HG03025 (cell line): Measurements from ENCODE around the gene KCNN3.

Experiments
- ATAC-seq: cut with Tn5 transposase; IDR thresholded peaks from one replicate; pipeline ENCODE4 v1.9.1; 2021; ENCODE audit warnings: mild to moderate bottlenecking, moderate library complexity; ENCODE audit not compliant: unreplicated experiment, low FRiP score

KCNN3 gene

DNA sequence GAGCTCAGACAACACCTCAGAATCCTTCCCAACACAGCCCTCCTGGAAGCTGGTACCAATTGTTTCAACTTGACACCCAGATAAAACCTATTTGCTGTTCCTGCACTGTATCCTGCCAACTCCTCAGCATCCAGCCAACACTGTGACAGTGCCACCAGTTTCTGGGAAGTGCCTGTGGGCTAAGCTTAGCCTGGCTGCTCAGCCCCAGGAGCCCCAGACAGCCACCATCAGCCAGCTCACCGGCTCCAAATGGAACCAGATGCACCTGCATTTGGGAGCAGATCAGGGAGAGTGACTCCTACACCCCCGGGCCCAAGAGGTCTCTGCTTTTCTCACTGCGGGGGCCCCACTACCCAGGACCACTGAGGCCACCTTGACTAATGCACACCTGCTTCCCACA is 24.9 kb downstream of the KCNN3 start:
- no peak for ATAC-seq

DNA sequence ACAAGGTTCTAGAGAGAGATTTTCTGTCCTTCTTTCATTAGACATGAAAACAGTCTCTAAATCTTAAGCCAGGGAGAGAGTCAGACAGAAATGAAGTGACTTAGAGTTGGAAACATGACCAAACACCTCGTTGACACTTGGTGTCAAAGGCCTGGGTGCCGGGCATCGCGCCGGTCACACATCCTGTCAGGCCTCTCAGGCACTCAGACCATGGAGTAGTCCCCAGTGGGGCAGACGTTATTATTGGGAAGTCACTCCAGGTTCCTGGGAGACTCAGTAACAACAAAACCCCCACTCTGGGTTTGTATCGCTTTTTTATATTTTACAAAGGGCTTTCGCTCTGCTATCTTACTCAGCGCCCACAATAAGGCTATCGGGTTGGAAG is 25.8 kb downstream of the KCNN3 start:
- no peak for ATAC-seq

DNA sequence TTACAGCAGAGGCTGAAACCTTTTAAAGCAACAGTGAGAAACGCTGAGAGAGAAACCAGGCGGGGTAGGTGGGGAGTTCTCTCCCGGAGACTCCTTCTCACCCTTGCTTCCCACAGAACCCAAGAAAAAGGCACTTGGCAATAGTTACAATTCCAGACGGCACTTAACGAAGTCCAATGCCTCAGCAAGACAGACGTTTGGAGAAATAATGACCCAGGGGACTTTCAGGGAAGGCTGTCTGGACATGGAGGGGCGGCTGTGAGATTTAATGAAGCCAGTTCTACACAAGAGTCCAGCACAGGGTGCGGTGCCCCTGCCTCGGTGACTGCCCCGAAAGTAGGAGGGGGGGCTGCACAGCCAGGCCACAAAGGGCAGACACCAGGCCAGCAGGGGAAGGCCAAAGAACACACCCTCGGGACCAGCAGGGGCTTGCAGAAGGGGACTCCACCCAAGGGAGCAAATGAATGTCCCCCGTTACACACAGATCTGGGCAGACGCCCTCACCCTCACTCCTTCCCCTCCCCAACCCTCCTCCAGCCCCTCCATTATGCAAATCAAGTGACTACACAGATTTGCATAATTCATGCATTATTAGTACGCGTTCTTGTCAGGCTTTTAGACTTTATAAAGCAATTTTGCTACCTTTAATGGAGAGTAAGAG is 26.3 kb downstream of the KCNN3 start:
- no peak for ATAC-seq

DNA sequence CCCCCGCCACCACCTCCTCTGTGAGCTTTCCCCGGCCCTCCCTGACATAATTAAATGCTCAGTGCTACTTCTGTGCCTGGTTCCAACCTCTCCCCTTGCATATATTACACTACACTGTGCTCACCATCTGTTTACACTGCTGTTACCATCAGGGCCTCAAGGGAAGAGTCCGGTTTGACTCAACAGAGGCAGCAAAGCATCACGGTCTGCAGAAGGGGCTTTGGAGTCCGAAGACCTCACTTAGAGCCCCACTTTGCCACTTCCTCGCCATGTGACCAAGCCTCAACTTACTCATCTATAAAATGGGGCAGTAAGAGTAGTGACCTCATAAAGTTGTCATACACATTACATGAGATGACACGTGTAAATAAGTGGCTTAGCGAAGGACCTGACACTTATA is 27.4 kb downstream of the KCNN3 start:
- ATAC-seq, result no peak

DNA sequence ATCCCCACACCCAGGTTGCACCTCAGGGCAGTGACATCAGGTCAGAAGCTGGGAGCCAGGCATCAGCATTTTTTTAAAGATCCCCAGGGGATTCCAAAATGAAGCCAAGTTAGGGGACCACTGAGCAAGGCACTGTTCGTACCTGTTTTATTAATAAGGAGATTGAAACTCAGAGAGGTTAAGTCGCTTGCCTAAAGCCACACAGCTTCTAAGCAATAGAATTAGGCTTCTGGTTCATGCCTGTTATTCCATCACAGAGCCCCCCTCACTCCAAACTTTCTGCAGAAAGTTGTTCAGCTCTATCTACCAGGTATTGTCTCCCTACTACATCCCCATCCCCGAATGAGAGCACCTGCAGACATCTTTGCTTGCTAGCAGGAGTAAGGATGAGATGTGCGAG is 28.7 kb downstream of the KCNN3 start:
- no peak for ATAC-seq

DNA sequence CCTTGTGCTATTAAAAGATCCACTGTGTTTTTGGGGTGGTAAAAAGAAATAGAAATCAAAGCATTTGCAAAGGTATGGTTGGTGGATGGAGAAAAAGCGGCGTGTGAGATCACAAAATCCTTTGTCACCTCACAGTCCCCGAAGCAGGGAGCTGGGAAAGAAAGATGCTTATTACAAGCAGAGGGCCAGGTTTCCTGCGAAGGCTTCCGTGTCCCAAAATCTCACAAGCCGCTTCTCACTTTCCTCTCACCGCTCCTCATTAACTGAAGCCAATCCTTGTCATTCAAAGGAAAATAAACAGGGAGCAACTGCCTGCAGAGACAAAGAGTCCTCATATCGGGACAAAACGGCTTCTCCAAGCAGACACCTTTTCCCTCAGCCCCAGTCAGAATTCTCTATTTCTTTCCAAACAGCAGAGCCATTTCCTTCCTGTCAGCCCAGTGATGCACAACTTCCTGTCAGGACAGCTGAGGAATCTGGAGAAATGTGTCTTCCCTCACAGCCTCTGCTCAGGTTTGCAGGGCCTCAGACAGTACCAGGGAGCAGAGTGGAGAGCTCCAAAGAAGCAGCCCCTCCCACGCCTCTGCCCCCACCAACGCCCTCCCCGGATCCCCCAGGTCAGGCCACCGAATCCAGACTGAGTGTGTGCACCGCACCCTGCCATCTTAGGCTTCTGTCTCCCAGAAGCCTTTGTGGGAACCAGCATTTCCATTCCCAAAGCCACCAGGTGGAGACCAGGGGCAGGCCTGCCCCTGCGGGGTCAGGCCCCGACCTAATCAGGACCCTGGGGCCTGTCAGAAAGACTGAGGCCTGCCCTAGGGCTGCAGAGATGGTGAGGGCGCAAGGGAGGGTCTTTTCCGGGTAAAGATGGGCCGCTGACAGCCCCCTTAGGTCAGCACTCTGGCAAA is 29.6 kb downstream of the KCNN3 start:
- ATAC-seq, result no peak

DNA sequence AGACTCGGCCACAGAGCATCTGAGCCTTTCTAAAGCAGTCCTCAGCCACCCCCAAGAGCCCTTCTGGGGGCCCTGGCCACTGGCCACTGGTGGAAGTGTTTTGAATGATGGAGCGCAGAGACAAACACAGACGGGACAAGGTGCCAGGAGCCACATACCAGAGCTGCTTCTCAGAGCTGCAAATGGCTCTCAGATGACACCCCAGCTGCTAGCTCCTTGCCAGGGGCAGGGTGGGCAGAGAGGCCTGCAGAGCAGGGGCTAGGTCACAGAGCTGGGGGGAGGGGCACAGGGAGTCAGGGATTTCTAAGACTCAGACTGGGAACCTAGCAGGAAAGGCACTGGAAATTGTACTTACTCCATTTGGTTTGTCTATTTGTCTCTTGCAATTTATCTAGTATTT is 30.4 kb downstream of the KCNN3 start:
- no peak for ATAC-seq

DNA sequence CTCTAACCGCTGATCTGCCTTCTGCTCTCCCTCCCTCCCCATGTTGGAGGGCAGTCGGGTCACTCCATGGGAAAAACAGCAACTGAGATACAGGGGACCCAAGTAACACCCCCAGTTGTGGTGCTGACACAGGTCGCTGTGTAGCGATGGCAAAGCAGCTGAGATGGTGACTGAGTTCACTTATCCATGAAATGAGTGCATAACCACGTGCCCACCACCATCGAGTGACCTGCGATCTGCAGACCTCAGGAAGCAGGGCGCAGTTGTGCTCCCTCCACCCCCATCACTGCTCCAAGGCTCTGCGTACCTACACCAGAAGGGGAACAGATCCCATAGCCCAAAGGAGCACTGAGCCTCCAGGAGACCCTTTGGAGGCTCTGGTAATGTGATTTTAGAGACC is 31.1 kb downstream of the KCNN3 start:
- ATAC-seq, result no peak

DNA sequence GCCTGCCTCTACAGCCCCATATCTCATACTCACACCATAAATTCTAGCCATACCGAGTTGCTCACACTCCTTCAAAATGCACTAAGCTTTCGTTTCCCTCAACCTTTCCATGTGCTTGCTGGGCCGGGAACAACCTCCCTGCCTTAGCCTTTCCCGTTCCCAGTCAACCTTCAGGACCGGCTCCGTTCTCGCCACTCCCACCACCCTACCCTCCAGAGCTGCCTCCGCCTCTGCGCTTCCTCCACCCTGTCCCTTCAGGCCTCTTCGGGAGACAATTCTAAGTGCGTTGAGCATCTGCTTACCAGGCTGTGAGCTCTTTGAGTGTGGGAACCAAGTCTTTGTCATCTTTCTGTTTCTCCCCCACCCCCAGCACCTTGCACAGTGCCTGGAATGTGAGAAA is 31.6 kb downstream of the KCNN3 start:
- no peak for ATAC-seq

DNA sequence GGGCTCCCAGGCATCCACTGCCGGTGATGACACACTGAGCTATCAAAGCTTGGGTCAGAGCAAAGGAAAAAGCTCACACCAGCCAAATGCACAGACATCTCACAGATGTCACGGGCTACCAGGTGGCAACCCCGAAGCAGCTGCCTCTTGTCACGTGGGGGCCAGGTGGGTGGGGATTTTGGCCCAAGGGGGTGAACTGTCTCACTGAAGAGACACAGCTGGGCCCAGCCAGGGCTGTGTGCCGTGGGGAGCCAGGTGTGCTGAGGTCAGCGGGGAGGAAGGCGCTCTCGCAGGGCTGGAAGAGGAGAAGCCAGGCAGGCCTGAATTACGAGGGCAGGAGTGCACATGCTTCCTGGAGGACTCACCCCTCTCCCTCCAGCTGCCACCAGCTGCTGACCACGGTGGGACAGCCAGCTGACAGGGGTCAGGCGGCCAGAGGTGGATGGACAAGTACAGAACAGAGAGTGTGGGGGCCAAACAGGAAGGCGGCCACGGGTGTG is 32.4 kb downstream of the KCNN3 start:
- ATAC-seq, result no peak

DNA sequence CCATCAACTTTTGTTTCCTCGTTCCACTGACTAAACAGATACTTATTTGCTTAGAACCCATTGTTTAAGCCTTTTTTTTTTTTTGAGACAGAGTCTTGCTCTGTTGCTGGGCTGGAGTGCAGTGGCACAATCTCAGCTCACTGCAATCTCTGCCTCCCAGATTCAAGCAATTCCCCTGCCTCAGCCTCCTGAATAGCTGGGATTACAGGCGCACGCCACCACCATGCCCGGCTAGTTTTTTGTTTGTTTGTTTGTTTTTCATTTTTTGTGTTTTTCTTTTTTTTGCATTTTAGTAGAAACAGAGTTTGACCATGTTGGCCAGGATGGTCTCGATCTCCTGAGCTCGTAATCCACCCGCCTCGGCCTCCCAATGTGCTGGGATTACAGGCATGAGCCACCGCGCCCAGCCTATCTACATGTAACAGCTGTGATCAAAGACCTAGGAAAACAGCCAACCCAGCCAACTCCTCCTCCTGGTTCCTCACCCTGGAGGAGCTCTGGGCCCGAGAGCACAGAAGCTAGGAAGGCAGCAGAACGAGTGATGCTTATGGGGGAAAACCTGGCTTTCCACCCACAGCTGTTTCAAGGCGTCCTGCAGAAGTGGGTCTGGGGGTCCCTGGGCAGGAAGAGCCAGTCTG is 32.9 kb downstream of the KCNN3 start:
- no peak for ATAC-seq

DNA sequence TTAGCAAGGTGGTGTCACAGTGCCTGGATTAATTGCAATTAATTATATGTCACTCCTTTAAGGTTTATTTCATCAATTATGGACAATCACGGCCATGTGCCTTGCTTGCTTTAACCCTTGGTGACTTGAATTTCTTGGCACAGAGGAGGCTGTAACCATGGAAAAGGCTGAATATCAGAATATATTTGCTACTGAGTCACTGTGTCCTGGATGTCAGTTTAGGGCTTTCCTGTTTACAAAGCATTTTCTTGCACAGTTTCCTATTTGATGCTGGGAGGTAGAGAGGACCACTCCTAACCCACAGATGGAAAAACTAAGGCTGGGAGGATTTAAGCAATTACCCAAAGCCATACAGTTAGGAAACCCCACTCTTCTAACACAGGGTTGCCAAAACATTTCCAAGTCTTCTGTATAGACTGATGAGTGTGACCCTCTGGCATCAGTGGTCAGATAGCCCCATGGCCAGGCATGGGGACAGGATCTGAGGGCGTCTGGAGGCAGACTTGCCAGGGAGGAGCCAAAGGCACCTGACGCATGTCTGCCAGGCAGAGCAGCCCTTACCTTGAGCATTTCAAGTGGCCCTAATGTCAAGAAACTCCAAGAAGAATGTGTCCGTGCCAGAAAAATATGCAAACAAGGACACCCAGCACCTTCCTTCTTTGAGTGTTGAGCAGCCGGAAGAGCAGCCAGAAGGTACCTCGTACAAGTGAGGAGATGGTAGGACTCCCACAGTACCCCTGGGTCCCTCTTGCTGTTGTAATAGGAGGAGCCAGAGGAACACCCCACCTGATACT is 34.4 kb downstream of the KCNN3 start:
- no peak for ATAC-seq

DNA sequence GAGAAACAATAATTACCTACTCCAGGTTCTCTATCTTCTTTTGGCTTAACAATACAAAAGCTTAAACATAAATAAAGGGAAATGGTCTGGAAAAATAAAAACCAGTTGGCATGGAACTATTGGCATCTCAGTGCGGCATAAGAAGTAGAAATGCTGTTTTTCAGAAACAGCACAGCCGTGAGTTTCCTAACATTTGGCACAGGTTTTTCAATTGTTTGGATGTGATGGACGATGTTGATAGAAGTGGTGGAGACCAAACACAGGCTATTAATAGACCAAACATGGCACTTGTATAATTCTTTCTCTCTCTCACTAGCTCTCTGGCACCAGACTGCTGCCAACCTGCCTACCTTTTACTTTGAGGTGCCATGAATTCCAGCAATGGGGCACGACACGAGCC is 36.2 kb downstream of the KCNN3 start:
- ATAC-seq, result no peak

DNA sequence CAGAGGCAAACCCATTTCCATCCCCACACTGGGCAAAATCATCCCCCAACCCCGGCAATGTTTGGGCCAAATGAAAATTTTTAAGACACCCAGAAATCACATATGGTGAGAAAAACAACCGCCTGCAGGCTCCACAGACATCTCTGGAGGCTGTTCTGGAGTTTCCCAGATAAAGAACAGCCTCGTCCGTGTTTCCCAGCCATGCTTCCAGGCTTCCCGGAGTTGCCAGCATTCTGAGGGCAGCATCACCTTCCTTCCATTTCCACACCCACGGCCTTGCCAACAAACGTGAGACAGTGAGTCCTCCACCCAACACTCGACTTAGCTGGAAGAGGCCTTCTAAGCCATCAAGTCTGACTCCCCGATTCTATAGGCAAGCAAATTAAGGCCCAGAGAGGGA is 36.9 kb downstream of the KCNN3 start:
- ATAC-seq, result no peak

DNA sequence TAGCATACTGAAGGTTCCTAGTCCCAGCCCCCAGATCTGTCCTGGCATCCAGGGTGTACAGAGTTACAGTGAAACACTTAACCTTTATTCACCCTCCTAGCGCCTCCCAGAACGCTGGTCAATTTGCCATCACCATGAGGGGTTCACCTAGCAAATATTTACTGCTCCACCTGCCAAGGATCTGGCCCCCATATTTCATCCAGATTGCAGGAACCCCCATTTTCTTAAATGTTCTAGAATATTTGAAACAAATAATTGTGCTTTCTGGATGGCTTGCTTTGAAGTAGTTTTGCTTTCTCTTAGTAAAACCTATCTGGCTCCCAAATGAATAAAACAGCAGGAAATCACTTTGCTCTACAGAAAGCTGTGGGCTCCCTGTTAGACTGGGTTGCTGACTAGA is 37.7 kb downstream of the KCNN3 start:
- ATAC-seq, result no peak

DNA sequence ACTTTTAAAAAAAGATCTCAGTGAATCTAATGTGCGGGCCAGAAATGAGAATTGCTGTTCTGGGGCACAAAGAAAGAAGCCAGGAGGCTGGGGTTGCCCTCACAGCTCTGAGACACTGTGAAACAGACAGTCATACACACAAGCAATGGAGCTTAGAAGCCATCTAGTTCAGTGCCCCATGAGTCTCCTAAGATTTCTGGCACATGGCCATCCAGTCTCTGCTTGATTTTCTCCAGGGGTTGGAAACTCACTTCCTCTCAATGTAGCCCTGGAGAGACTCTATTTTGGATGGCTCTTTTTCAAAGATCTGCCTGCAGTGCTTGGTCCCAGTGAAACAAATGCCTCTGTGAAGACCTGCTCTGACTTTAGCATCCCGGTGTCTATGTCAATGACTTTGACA is 38.6 kb downstream of the KCNN3 start:
- no peak for ATAC-seq

DNA sequence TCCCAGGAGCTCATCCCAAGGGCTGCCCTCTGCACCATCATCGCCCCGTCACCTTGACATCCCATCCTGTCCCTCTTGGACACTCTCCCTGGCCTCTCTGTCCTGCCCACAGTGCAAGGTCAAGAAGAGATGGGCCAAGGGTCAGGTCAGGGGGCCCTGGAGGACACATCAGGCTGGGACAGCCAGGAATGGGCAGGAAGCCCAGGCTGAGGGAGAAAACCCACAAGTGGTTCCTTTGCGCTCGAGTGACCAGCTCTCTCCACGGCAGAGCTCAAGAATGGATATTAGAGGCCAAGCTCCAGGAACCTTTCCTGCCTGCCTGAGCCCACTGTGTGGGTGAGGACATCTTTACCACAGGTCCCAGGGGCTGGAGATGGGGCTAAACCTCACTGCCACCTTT is 41.0 kb downstream of the KCNN3 start:
- ATAC-seq, result no peak

DNA sequence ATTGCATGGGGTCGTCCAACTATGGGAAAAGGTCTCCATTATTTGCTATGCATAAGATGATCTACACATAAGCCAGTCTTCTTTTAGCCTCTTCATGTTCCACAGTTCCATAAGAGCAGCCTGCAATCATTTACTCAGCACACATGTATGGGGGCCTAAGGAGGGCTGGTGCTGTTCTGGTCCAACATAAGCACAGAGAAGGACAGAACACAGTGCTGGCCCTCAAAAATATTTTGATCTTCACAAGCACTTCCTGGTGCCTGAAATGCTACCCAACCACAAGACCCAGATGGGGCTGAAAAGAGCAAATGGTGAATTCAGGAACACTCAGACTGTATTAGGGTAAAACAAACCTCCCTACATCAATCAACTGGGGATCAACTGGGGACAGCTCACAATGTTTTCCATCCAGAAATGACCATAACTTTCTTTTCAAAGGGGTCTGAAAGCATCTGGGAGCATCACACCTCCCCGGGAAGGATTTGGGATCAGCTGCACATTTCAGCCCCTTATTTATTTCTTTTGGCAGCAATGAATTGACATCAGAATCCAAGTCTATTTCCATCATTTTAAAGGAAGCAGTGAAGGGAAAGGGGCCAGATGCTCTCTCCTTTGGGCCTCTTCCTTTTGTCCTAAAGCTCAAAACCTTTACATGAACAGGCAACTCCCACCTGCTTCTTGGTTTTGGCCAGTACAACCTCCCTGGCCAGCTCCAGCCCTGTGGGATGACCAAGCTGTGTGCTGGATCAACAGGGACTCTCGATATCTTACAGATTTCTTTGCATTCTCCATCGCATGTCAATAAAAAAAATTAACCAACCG is 45.7 kb downstream of the KCNN3 start:
- ATAC-seq, result no peak

DNA sequence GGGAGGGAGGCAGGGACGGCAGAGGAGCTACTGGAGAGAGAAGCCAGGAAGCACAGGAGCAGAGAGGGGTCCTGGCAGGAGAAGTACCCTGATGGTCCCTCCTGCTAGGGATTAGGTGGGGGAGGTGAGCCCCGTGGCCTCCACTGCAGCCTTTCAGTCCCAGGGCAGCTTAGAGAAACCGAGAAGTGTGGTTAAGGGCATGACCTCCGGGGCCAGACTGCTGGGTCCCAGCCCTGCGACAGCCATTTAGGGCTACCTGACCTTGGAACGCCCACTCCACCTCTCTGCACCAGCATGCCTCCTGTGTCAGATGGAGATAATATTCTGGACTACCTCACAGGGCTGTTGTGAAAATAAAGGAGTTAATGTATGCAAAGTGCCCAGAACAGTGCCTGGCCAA is 47.4 kb downstream of the KCNN3 start:
- no peak for ATAC-seq

DNA sequence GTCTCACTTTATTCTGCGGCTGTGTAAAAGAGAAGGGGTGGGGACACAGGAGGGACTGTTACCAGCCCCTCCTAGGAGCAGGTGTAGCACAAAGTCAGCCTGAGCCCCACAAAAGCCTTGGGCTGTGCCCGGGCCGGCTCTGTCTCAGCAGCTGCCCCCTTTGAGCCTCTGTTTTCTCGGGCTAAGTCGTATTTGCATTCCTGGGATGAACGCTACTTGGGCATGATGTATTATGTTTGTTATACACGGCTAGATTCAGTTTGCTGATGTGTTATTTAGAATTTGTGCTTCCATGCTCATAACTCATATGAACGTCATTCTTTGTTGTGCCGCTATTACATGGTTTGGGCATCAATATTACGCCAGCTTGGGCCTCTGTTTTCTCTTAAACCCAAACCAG is 47.8 kb downstream of the KCNN3 start:
- no peak for ATAC-seq
